Body of pancreas (tissue), 4 donors: ENCODE measurements around the gene AGRN.

Experiments used
- POLR2A ChIP-seq, 3 donors: fragments of 450-650 bp; IDR thresholded peaks; one replicate each; pipeline ENCODE4 v1.6.1; 2016; ENCODE audit warnings: antibody characterized with exemption in 3 of 3, mild to moderate bottlenecking in 2 of 3
- TF ChIP-seq, protein P1 (sequence below), 7 experiments: fragments of 450-650 bp in 4 of 7; fragments of 200-600 bp in 3 of 7; sonication (generic) in 3 of 7; IDR thresholded peaks; one replicate each; pipeline ENCODE4 v1.5.1; 2016 to 2019; ENCODE audit warnings: antibody characterized with exemption in 7 of 7

DNA sequence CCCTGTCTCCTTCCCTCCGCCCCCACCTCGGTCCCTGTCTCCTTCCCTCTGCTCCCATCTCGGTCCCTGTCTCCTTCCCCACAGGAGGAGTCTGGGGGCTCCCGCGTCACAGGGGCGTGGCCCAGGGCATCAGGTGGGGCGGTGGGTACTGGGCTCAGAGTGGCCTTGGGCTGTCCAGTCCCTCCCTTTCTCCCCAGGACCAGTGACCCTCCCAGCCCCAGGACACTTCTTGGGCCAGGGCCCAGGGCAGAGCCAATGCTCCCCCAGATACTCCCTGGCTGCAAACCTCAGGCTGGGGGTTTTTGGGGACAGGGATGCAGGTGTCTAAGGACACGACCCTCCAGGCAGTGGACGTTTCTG, 61.0 kb downstream of the AGRN start:
- TF ChIP-seq, protein P1, sequence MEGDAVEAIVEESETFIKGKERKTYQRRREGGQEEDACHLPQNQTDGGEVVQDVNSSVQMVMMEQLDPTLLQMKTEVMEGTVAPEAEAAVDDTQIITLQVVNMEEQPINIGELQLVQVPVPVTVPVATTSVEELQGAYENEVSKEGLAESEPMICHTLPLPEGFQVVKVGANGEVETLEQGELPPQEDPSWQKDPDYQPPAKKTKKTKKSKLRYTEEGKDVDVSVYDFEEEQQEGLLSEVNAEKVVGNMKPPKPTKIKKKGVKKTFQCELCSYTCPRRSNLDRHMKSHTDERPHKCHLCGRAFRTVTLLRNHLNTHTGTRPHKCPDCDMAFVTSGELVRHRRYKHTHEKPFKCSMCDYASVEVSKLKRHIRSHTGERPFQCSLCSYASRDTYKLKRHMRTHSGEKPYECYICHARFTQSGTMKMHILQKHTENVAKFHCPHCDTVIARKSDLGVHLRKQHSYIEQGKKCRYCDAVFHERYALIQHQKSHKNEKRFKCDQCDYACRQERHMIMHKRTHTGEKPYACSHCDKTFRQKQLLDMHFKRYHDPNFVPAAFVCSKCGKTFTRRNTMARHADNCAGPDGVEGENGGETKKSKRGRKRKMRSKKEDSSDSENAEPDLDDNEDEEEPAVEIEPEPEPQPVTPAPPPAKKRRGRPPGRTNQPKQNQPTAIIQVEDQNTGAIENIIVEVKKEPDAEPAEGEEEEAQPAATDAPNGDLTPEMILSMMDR (IDR thresholded peaks at IDR 0.05), result no peak
- no peak for TF ChIP-seq POLR2A (IDR thresholded peaks at IDR 0.05)
